ES-I3 (cell line): ENCODE results near the gene IRAK4.

Source experiments
- H3K36me3 ChIP-seq: 2 replicates; pipeline ENCODE4 v1.6.1; 2013; ENCODE audit warnings: mild to moderate bottlenecking, low read length, control low read depth, moderate library complexity; ENCODE audit not compliant: insufficient read depth
- H3K4me1 ChIP-seq: 2 replicates; pipeline ENCODE4 v1.6.1; 2013; ENCODE audit warnings: mild to moderate bottlenecking, control low read depth, low read length; ENCODE audit not compliant: insufficient read depth
- H3K9ac ChIP-seq: 2 replicates; pipeline ENCODE4 v1.6.1; 2013; ENCODE audit warnings: low read depth, mild to moderate bottlenecking, low read length, moderate library complexity
- H3K9me3 ChIP-seq: 2 replicates; pipeline ENCODE4 v1.6.1; 2013; ENCODE audit warnings: mild to moderate bottlenecking, low read length, moderate library complexity; ENCODE audit not compliant: control insufficient read depth, insufficient read depth

Gene IRAK4

GRCh38 chr12:43805149-43805859 is 46.6 kb downstream of the IRAK4 start:
- Histone ChIP-seq H3K9me3 (no peaks in the 10 kb centered on the region), H3K4me1 (no peaks in the 10 kb centered on the region), H3K9ac (peak overlapping the region; percentile 80), H3K36me3 (no peaks in the 10 kb centered on the region)

DNA sequence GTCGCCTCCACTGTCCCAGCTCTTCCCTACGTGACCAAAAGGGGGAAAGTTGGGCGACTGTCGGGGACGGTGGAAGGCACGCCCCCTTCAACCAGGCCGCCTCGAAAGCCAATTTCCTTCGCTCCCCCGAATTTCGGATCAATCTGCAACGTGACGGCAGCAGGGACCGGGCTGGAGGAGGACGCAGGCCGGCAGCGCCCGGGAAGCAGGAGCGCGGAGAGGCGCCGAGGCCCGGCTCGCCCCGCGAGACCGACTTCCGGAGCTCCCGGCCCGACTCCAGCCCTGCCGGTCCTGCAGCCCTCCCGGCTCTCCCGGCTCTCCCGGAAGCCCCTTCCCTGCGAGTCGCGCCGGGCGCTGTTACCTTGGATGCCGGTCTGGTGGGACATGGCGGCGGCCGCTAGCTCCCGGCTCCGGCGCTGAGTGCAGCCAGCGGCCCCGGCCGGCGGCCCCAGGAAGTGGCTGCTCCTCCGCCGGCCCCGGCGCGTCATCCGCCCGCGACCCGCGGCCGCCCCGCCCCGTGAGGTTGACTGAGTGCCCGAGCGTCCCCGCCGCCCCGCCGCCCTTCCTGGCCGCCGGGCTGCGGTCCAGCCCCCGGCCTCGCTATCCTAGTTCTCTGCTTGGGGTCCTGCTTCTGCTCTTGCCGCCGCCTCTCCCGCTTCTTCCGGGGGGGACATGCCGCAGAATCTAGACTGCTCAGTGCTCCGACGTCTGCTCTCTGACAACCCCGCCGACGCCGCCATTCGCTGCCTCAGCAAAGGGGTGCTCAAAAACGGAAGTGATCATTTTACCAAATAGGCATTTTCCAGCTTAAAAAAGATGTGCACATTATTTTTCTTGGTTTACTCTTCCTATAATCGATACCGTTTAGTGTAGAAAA is 47.3 kb downstream of the IRAK4 start, which contains the start of gene TWF1:
TWF1 (minus strand) TSS at position 458 of the 877 bp plus-strand sequence; CDS start at position 386, 72 bp downstream.
- no peaks in the 10 kb centered on the region for H3K4me1 ChIP-seq
- no peaks in the 10 kb centered on the region for H3K9me3 ChIP-seq
- H3K36me3 ChIP-seq = no peaks in the 10 kb centered on the region
- H3K9ac ChIP-seq = peak within 1 kb of the TSS; percentile 80

- H3K36me3 ChIP-seq = no peaks in the 10 kb centered on the region
- H3K9me3 ChIP-seq = no peaks in the 10 kb centered on the region
- H3K4me1 ChIP-seq = no peaks in the 10 kb centered on the region
- H3K9ac ChIP-seq = peak overlapping the region; percentile 80
These were observed 48.0 kb downstream of the IRAK4 start for GRCh38 chr12:43806737-43807072.

DNA sequence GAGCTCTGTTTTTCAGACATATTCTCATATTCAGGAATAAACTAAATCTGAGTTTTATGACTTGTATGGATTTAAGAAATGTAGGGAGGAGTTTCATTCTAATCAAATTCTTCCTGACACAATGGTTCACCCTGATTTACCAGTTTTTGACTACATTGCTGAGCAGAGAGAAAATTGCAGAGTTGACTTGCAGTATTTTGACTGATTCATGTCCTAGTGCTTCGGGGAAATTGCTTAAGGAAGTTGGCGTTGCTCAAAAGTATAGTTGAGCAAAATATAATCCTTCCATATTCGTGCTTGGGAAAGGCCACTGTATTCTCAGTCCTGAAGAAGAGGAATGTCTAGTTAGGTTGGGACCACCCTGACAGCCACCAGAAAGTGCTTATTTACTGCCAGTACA is 48.6 kb downstream of the IRAK4 start:
- Histone ChIP-seq H3K9me3 (no peaks in the 10 kb centered on the region), H3K4me1 (no peaks in the 10 kb centered on the region), H3K9ac (no peak overlapping the region), H3K36me3 (no peaks in the 10 kb centered on the region)

- H3K9me3 ChIP-seq = no peaks in the 10 kb centered on the region
- no peaks in the 10 kb centered on the region for H3K4me1 ChIP-seq
- no peaks in the 10 kb centered on the region for H3K36me3 ChIP-seq
- H3K9ac ChIP-seq = no peak overlapping the region
These were observed 53.3 kb downstream of the IRAK4 start for GRCh38 chr12:43812057-43812456.

DNA sequence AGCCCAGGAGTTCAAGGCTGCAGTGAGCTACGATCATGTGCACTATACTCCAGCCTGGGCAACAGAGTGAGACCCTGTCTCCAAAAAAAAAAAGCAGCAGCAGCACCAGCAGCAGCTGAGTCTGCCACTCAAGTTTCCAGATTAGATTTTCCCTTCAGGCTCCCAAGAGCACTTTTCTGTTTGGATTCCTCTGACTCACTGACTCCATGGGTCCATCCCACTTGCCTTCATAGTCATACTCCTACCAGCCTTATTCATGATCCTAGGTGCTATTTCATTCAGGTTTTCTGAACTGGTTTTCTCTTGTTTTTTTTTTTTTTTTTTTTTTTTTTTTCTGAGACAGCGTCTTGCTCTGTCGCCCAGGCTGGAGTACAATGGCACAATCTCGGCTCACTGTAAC is 54.2 kb downstream of the IRAK4 start:
- Histone ChIP-seq H3K36me3 (no peaks in the 10 kb centered on the region), H3K9me3 (no peaks in the 10 kb centered on the region), H3K9ac (no peak overlapping the region), H3K4me1 (no peaks in the 10 kb centered on the region)

DNA sequence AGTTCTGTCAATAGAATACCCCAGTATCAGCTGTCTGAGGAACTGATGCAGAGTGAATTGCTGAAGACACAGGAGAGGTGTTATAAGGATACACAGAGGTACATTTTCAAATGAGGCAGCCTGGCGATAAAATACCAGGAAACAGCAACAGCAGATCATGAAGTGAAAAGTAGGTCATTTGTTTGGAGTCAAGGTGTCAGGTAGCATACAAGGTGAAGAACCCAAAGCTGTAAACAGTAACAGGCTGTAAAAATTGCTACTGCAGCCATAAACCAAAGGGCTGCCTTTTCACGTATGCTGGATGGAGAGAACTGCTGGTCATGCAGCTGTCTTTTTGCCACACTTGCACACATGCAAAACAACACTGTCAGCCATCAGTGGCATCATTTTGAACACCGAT is 56.7 kb downstream of the IRAK4 start:
- Histone ChIP-seq H3K9me3 (no peaks in the 10 kb centered on the region), H3K4me1 (no peaks in the 10 kb centered on the region), H3K9ac (no peak overlapping the region), H3K36me3 (no peaks in the 10 kb centered on the region)

GRCh38 chr12:43816168-43816567 is 57.4 kb downstream of the IRAK4 start:
- no peaks in the 10 kb centered on the region for H3K4me1 ChIP-seq
- H3K9ac ChIP-seq = no peak overlapping the region
- no peaks in the 10 kb centered on the region for H3K9me3 ChIP-seq
- no peaks in the 10 kb centered on the region for H3K36me3 ChIP-seq

DNA sequence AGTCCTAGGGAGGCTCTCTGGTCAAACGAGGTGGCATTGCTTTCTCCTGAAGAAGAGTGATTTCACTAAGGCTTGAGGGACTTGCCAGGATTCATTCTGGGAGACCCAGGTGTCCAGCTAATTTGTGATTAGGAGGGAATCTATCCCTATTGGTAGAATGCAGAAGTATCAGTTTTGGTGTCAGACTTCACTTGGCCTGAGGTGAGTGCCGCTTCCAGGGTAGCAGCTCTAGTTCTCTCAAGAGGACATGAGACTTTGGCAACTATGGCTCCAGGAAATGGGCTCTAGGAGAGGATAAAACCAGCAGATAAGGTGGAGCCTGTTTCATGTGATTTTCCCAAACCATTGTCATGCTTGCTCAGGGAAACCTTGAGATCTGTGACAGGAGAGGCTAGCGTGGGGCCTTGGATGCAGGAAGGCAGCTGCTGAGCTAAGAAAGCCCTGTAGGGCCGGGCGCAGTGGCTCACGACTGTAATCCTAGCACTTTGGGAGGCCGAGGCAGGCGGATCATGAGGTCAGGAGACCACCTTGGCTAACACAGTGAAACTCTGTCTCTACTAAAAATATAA is 65.5 kb downstream of the IRAK4 start:
- Histone ChIP-seq H3K9ac (no peak overlapping the region), H3K36me3 (no peaks in the 10 kb centered on the region), H3K4me1 (no peaks in the 10 kb centered on the region), H3K9me3 (no peaks in the 10 kb centered on the region)

- H3K9me3 ChIP-seq = no peaks in the 10 kb centered on the region
- no peaks in the 10 kb centered on the region for H3K4me1 ChIP-seq
- H3K9ac ChIP-seq = no peak overlapping the region
- no peaks in the 10 kb centered on the region for H3K36me3 ChIP-seq
These were observed 67.9 kb downstream of the IRAK4 start for GRCh38 chr12:43826681-43827080.

- Histone ChIP-seq H3K9me3 (no peaks in the 10 kb centered on the region), H3K4me1 (no peaks in the 10 kb centered on the region), H3K36me3 (no peaks in the 10 kb centered on the region), H3K9ac (no peak overlapping the region)
These were observed 68.3 kb downstream of the IRAK4 start for GRCh38 chr12:43827093-43827492.

- H3K4me1 ChIP-seq = no peaks in the 10 kb centered on the region
- no peaks in the 10 kb centered on the region for H3K36me3 ChIP-seq
- H3K9me3 ChIP-seq = no peaks in the 10 kb centered on the region
- no peak overlapping the region for H3K9ac ChIP-seq
These were observed 73.9 kb downstream of the IRAK4 start for GRCh38 chr12:43832463-43833168.

- H3K9me3 ChIP-seq = no peaks in the 10 kb centered on the region
- H3K36me3 ChIP-seq = no peaks in the 10 kb centered on the region
- H3K9ac ChIP-seq = peak overlapping the region; percentile 88
- H3K4me1 ChIP-seq = no peaks in the 10 kb centered on the region
These were observed 76.5 kb downstream of the IRAK4 start for GRCh38 chr12:43835264-43835655.

- Histone ChIP-seq H3K9me3 (no peaks in the 10 kb centered on the region), H3K4me1 (no peaks in the 10 kb centered on the region), H3K9ac (peak within 1 kb of the TSS; percentile 88), H3K36me3 (no peaks in the 10 kb centered on the region)
These were observed 77.1 kb downstream of the IRAK4 start, which contains the start of gene TMEM117 for GRCh38 chr12:43835656-43836474. TMEM117 (plus strand) TSS chr12:43836081.
